C4-2B (cell line): ENCODE measurements around the gene PALLD.

ENCODE experiments used
- H3K27ac ChIP-seq: fragments of 450-650 bp; 2 replicates; pipeline ENCODE4 v1.5.1; 2017
- ZFX ChIP-seq: fragments of 450-650 bp; IDR thresholded peaks from 2 replicates; pipeline ENCODE4 v1.6.1; 2017
- TF ChIP-seq, protein P1 (sequence below): fragments of 450-650 bp; conservative IDR thresholded peaks from 2 replicates; pipeline ENCODE4 v1.5.1; 2017; ENCODE audit warnings: mild to moderate bottlenecking

The PALLD gene

DNA sequence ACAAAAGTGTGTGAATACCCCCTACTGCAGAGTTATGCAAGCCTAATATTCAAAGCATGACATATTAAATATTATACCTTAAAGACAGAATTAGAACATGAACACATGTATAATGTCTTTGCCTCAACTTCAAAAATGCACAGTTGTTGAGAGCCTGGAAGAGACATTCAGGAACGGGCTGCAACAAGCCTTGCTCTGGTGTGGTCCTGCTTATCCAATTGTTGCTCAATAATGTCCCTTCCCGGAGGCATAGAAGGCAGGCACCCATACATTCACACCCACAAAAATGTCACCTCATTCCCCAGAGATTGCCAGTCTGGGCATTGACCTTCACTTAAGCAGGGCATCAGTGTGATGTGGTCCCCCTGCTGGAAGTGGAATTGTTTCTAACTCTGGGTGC is 274.4 kb downstream of the PALLD start:
- TF ChIP-seq ZFX, result no peak
- TF ChIP-seq, protein P1, sequence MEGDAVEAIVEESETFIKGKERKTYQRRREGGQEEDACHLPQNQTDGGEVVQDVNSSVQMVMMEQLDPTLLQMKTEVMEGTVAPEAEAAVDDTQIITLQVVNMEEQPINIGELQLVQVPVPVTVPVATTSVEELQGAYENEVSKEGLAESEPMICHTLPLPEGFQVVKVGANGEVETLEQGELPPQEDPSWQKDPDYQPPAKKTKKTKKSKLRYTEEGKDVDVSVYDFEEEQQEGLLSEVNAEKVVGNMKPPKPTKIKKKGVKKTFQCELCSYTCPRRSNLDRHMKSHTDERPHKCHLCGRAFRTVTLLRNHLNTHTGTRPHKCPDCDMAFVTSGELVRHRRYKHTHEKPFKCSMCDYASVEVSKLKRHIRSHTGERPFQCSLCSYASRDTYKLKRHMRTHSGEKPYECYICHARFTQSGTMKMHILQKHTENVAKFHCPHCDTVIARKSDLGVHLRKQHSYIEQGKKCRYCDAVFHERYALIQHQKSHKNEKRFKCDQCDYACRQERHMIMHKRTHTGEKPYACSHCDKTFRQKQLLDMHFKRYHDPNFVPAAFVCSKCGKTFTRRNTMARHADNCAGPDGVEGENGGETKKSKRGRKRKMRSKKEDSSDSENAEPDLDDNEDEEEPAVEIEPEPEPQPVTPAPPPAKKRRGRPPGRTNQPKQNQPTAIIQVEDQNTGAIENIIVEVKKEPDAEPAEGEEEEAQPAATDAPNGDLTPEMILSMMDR, result no peak
- H3K27ac ChIP-seq, result no peak overlapping the region

- TF ChIP-seq ZFX, result no peak
- TF ChIP-seq, protein P1, result no peak
- H3K27ac ChIP-seq, result no peak overlapping the region
These were observed 276.7 kb downstream of the PALLD start for GRCh38 chr4:168773388-168774195.

- no peak overlapping the region for H3K27ac ChIP-seq
- TF ChIP-seq, protein P1, result no peak
- no peak for TF ChIP-seq ZFX
These were observed 279.5 kb downstream of the PALLD start for GRCh38 chr4:168776382-168776781.

DNA sequence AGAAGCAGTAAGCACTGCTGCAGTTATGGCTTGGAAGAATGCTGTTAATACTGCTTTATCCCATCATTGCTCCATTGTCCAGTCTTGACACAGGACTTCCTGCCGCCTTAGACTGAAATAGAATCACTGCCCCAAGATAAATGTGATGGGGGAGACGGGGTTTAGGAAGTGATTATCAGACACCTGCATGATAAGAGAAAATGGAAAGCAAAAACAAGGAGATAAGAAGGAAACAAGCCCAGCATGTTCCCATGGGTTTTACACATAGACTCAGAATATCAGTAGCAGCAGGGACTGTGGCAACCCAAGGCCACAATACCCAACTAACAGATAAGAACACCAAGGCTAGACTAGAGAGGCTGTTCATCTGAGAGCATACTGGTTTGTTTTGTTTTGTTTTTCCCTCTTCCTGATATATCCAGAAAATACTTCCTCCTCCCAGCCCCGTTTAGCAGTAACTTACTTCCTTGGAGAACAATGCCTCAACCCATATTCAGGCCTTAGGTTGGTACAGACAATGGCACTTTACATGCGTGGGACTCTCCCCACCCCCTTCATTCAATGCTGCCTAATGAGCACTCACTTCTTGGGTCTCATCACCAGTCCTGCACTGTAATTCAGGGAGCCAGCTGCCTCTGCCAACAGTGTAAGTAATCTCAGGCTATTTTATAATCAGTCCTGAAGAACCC is 280.6 kb downstream of the PALLD start:
- TF ChIP-seq, protein P1, result no peak
- no peak for TF ChIP-seq ZFX

DNA sequence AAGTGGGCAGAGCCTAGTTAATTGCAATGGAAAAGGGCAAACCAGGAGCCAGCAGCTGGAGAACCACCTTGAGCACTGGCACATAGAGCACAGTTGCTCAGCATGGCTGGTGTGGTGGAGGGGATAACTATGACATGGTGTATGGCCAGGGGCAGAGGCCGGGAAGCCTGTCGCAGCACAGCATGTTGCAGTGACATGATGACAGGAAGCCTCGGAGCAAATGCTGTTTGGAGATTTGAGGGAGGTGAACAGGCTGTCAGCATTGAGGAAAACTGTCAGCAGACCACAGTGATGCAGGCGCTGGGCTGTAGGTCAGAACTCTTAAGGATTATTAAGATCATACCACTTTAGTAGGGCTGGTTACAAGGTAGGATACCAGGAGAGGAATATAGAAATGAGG is 284.5 kb downstream of the PALLD start:
- TF ChIP-seq ZFX, result no peak
- TF ChIP-seq, protein P1, result no peak
- H3K27ac ChIP-seq, result no peak overlapping the region

More for the DNA sequence above, 280.6 kb downstream of the PALLD start:
- H3K27ac ChIP-seq, result no peak overlapping the region

DNA sequence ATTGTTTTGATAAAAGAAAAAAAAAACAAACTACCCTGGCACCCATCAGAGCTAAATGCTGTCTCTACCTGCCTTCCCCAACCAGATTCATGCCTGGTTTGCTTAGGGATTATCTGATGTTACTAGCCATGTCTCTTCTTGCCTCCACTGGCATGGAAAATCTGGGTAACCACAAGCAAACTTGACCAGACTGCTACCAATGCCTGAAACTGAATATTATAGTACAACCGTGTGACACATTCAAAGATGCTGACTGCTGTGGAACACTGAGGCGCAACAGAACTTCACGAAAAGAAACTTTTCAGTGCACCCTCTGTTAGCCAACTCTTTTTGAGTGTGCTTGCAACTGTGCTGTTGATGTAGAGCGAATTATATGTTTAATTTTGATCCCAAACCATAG is 285.1 kb downstream of the PALLD start:
- no peak for TF ChIP-seq ZFX
- TF ChIP-seq, protein P1, result no peak

DNA sequence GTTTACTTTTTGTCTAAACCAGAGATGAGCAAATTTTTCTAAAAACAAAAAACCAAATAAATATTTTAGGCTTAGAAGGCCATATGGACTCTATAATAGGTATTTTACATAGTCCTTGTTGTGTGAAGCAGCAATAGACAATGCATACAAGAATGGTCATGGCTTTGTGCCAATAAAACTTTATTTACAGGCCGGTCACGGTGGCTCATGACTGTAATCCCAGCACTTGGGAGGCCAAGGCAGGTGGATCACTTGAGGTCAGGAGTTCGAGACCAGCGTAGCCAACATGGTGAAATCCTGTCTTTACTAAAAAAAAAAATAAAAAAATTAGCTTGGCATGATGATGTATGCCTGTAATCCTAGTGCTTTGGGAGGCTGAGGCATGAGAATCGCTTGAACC is 285.6 kb downstream of the PALLD start:
- no peak overlapping the region for H3K27ac ChIP-seq
- TF ChIP-seq, protein P1, result no peak
- TF ChIP-seq ZFX, result no peak

More for the DNA sequence above, 285.1 kb downstream of the PALLD start:
- H3K27ac ChIP-seq, result no peak overlapping the region
